H9 (cell line): ENCODE measurements around the gene BRD3OS. TPM values are rescaled to one million over a fixed set of nuclear protein-coding genes. Genes with fewer than 3 reads are reported as not detected.

Experiments used
- DNase-seq: peaks from one replicate; pipeline ENCODE4 v3.0.0-alpha.2; 2017
- H2AFZ ChIP-seq: one replicate; pipeline ENCODE4 v1.6.1; 2013; ENCODE audit warnings: mild to moderate bottlenecking, low read length, control low read depth, moderate library complexity
- H2AK5ac ChIP-seq: 2 replicates; pipeline ENCODE4 v1.6.1; 2013; ENCODE audit warnings: low read length, control low read depth, mixed read lengths; ENCODE audit not compliant: insufficient read length
- H2BK120ac ChIP-seq: one replicate; pipeline ENCODE4 v1.6.1; 2013; ENCODE audit warnings: low read depth, mild to moderate bottlenecking, low read length, control low read depth, inconsistent platforms; ENCODE audit not compliant: poor library complexity, severe bottlenecking
- H2BK12ac ChIP-seq: 2 replicates; pipeline ENCODE4 v1.6.1; 2013; ENCODE audit warnings: low read length, control low read depth, mixed read lengths, low read depth; ENCODE audit not compliant: insufficient read length
- H2BK15ac ChIP-seq: 2 replicates; pipeline ENCODE4 v1.6.1; 2013; ENCODE audit warnings: low read depth, low read length, control low read depth
- H2BK20ac ChIP-seq: one replicate; pipeline ENCODE4 v1.6.1; 2013; ENCODE audit warnings: low read depth, mild to moderate bottlenecking, low read length, control low read depth, inconsistent platforms; ENCODE audit not compliant: poor library complexity, severe bottlenecking
- H2BK5ac ChIP-seq: 2 replicates; pipeline ENCODE4 v1.6.1; 2013; ENCODE audit warnings: low read length, control low read depth, mixed read lengths; ENCODE audit not compliant: insufficient read length
- H3K14ac ChIP-seq: 2 replicates; pipeline ENCODE4 v1.6.1; 2013; ENCODE audit warnings: low read length, control low read depth; ENCODE audit not compliant: insufficient read depth
- H3K18ac ChIP-seq: 2 replicates; pipeline ENCODE4 v1.6.1; 2013; ENCODE audit warnings: low read depth, mild to moderate bottlenecking, mixed read lengths, low read length, control low read depth; ENCODE audit not compliant: insufficient read length
- H3K23ac ChIP-seq: 2 replicates; pipeline ENCODE4 v1.6.1; 2013; ENCODE audit warnings: low read length, control low read depth, mixed read lengths, low read depth; ENCODE audit not compliant: insufficient read length
- H3K23me2 ChIP-seq: 2 replicates; pipeline ENCODE4 v1.6.1; 2013; ENCODE audit warnings: low read depth, mild to moderate bottlenecking, mixed read lengths, low read length, control low read depth; ENCODE audit not compliant: insufficient read length, poor library complexity, severe bottlenecking
- H3K27ac ChIP-seq: 2 replicates; pipeline ENCODE4 v1.5.1; 2013; ENCODE audit warnings: low read length, control low read depth, mixed read lengths, low read depth; ENCODE audit not compliant: insufficient read length
- H3K27me3 ChIP-seq: 2 replicates; pipeline ENCODE4 v1.6.1; 2013; ENCODE audit warnings: low read length, control low read depth, inconsistent platforms; ENCODE audit not compliant: insufficient read depth
- H3K4ac ChIP-seq: 2 replicates; pipeline ENCODE4 v1.6.1; 2013; ENCODE audit warnings: low read depth, mild to moderate bottlenecking, control low read depth, inconsistent platforms, low read length, moderate library complexity
- H3K4me1 ChIP-seq: 2 replicates; pipeline ENCODE4 v1.6.1; 2013; ENCODE audit warnings: low read length, control low read depth, inconsistent platforms; ENCODE audit not compliant: insufficient read depth
- H3K4me2 ChIP-seq: 2 replicates; pipeline ENCODE4 v1.6.1; 2013; ENCODE audit warnings: low read length, control low read depth, mixed read lengths; ENCODE audit not compliant: insufficient read length, insufficient read depth
- H3K56ac ChIP-seq: 2 replicates; pipeline ENCODE4 v1.6.1; 2013; ENCODE audit warnings: low read depth, mild to moderate bottlenecking, mixed read lengths, low read length, control low read depth; ENCODE audit not compliant: insufficient read length
- H3K79me1 ChIP-seq: 2 replicates; pipeline ENCODE4 v1.6.1; 2013; ENCODE audit warnings: low read depth, mild to moderate bottlenecking, moderate library complexity, low read length, control low read depth, inconsistent platforms; ENCODE audit not compliant: insufficient read depth, poor library complexity, severe bottlenecking
- H3K79me2 ChIP-seq: 2 replicates; pipeline ENCODE4 v1.6.1; 2013; ENCODE audit warnings: low read length, control low read depth, inconsistent platforms; ENCODE audit not compliant: insufficient read depth
- H3K9ac ChIP-seq: 2 replicates; pipeline ENCODE4 v1.6.1; 2013; ENCODE audit warnings: low read length, control low read depth, mixed read lengths; ENCODE audit not compliant: insufficient read length; ENCODE audit errors: extremely low read depth
- H3K9me3 ChIP-seq: one replicate; pipeline ENCODE4 v1.6.1; 2013; ENCODE audit warnings: low read depth, low read length, inconsistent platforms; ENCODE audit not compliant: control insufficient read depth
- H3T11ph ChIP-seq: one replicate; pipeline ENCODE4 v1.6.1; 2013; ENCODE audit warnings: mild to moderate bottlenecking, low read length, control low read depth, inconsistent platforms
- H4K20me1 ChIP-seq: one replicate; pipeline ENCODE4 v1.6.1; 2013; ENCODE audit not compliant: control insufficient read depth, insufficient read length, insufficient read depth
- H4K5ac ChIP-seq: 2 replicates; pipeline ENCODE4 v1.6.1; 2013; ENCODE audit warnings: low read depth, mild to moderate bottlenecking, mixed read lengths, low read length, control low read depth; ENCODE audit not compliant: insufficient read length
- H4K8ac ChIP-seq: replicated peaks from 2 replicates; pipeline ENCODE4 v1.6.1; 2013; ENCODE audit warnings: low read length, control low read depth, mixed read lengths, low read depth; ENCODE audit not compliant: insufficient read length
- H4K91ac ChIP-seq: 2 replicates; pipeline ENCODE4 v1.6.1; 2013; ENCODE audit warnings: low read depth, mild to moderate bottlenecking, moderate library complexity, mixed read lengths, low read length, control low read depth; ENCODE audit not compliant: insufficient read length
- H3K27ac Mint-ChIP-seq, 3 experiments: 2 replicates in 2 of 3; 3 replicates in 1 of 3; pipeline ENCODE4 v1.8.0; 2020 to 2021; ENCODE audit warnings: mixed read lengths in 3 of 3, mild to moderate bottlenecking in 1 of 3, moderate library complexity in 1 of 3
- H3K27me3 Mint-ChIP-seq: 2 replicates; pipeline ENCODE4 v1.8.0; 2021; ENCODE audit warnings: low read depth, mild to moderate bottlenecking, moderate library complexity, mixed read lengths
- H3K36me3 Mint-ChIP-seq, 3 experiments: 2 replicates in 2 of 3; 3 replicates in 1 of 3; pipeline ENCODE4 v1.8.0; 2020 to 2021; ENCODE audit warnings: low read depth in 3 of 3, mixed read lengths in 3 of 3; ENCODE audit not compliant: insufficient read depth in 1 of 3
- H3K4me1 Mint-ChIP-seq, 2 experiments: 2 replicates each; pipeline ENCODE4 v1.8.0; 2020; ENCODE audit warnings: mixed read lengths in 2 of 2
- H3K4me3 Mint-ChIP-seq, 2 experiments: 2 replicates in 1 of 2; 3 replicates in 1 of 2; pipeline ENCODE4 v1.8.0; 2020 to 2021; ENCODE audit warnings: mild to moderate bottlenecking in 2 of 2, mixed read lengths in 2 of 2, moderate library complexity in 1 of 2
- H3K9me3 Mint-ChIP-seq, 2 experiments: 2 replicates in 1 of 2; 3 replicates in 1 of 2; pipeline ENCODE4 v1.8.0; 2020; ENCODE audit warnings: mild to moderate bottlenecking in 2 of 2, mixed read lengths in 2 of 2, moderate library complexity in 1 of 2
- CTCF ChIP-seq: fragments of 200-600 bp; sonication (generic); conservative IDR thresholded peaks from 3 replicates; pipeline ENCODE4 v1.8.0; 2021; ENCODE audit warnings: antibody characterized with exemption, mild to moderate bottlenecking
- WGBS: extraction: QIAGEN DNeasy Blood & Tissue Kit; methylation state at CpG from one replicate; pipeline ENCODE4 v1.1.7; 2013; ENCODE audit warnings: missing lambda C conversion rate, low lambda C conversion rate, mixed read lengths; ENCODE audit not compliant: insufficient read length; ENCODE audit errors: extremely low coverage; 5-methylcytosine and 5-hydroxymethylcytosine counted together
- total RNA-seq: library from RNA; stranded (reverse); gene quantifications from 2 replicates; pipeline ENCODE4 v1.2.1, GENCODE V29; 2021

BRD3OS gene
- total RNA-seq, 1 experiment from 2014 or later, result 16.4 TPM

GRCh38 chr9:134043531-134043988 lies 18.3 kb downstream of the BRD3OS start:
- Mint-ChIP-seq H3K9me3 (no peaks in the 10 kb centered on the region), H3K27ac (peak overlapping the region in 1 of 3 experiments; percentile 89; a peak in 3 of 7 replicates), H3K4me1 (no peaks in the 10 kb centered on the region), H3K36me3 (peaks cover 42 to 90% (median 78%) of the 10 kb centered on the region in 3 experiments), H3K4me3 (no peak overlapping the region), H3K27me3 (no peaks in the 10 kb centered on the region; the same call in 1 of the 2 replicates)
- Histone ChIP-seq H4K20me1 (no peaks in the 10 kb centered on the region), H3K56ac (no peak overlapping the region), H3K27ac (no peak overlapping the region), H3K23ac (no peak overlapping the region), H2BK120ac (no peak overlapping the region), H4K91ac (no peak overlapping the region), H3K9me3 (no peaks in the 10 kb centered on the region), H2BK5ac (no peak overlapping the region), H3K18ac (no peak overlapping the region), H2AK5ac (no peak overlapping the region), H2AFZ (no peak overlapping the region), H3T11ph (no peak overlapping the region), H3K4ac (no peak overlapping the region), H3K79me2 (no peaks in the 10 kb centered on the region), H2BK12ac (no peak overlapping the region), H2BK20ac (no peak overlapping the region), H4K8ac (no peak overlapping the region), H4K5ac (no peak overlapping the region), H3K23me2 (no peaks in the 10 kb centered on the region), H3K27me3 (no peaks in the 10 kb centered on the region), H2BK15ac (no peak overlapping the region), H3K4me1 (no peaks in the 10 kb centered on the region), H3K4me2 (no peak overlapping the region), H3K9ac (no peak overlapping the region), H3K14ac (no peak overlapping the region), H3K79me1 (no peaks in the 10 kb centered on the region)
- no CpG with 5 or more reads among the region's 11 CpGs for WGBS
- DNase-seq, result no peak
- TF ChIP-seq CTCF, result no peak
